Natural killer cell (primary cell): ENCODE data around the gene CTNNA2. TPM values are rescaled to one million over a fixed set of nuclear protein-coding genes. Genes with fewer than 3 reads are reported as not detected.

Experiments used
- ATAC-seq, 3 donors: fragments of 150-1000 bp in 2 of 3; fragments of 200-7000 bp in 1 of 3; cut with Tn5 transposase; 1 replicate in 1 of 3; 2 replicates in 2 of 3; pipeline ENCODE4 v1.10.0; 2021; ENCODE audit warnings: mild to moderate bottlenecking in 2 of 3, moderate library complexity in 2 of 3
- DNase-seq, 2 donors: peaks; one replicate each; pipeline versions ENCODE4 v3.0.0 to v3.0.0-alpha.2; 2013 to 2021; ENCODE audit warnings: mixed read lengths in 1 of 2
- H3K27ac ChIP-seq: one replicate; pipeline ENCODE4 v1.5.1; 2013; ENCODE audit warnings: mild to moderate bottlenecking, low read length
- H3K27me3 ChIP-seq: one replicate; pipeline ENCODE4 v1.6.1; 2013; ENCODE audit warnings: low read length; ENCODE audit not compliant: control insufficient read depth, insufficient read depth
- H3K36me3 ChIP-seq: one replicate; pipeline ENCODE4 v1.6.1; 2013; ENCODE audit warnings: low read length; ENCODE audit not compliant: control insufficient read depth, insufficient read depth
- H3K4me1 ChIP-seq: one replicate; pipeline ENCODE4 v1.6.1; 2013; ENCODE audit warnings: low read length; ENCODE audit not compliant: control insufficient read depth, insufficient read depth
- H3K4me3 ChIP-seq: one replicate; pipeline ENCODE4 v1.5.1; 2013; ENCODE audit warnings: low read length
- H3K9me3 ChIP-seq: one replicate; pipeline ENCODE4 v1.6.1; 2013; ENCODE audit warnings: low read length; ENCODE audit not compliant: control insufficient read depth, insufficient read depth
- H3K27ac Mint-ChIP-seq, 2 donors: one replicate each; pipeline ENCODE4 v1.8.0; 2022; ENCODE audit warnings: mild to moderate bottlenecking in 2 of 2, mixed read lengths in 2 of 2, moderate library complexity in 1 of 2
- H3K27me3 Mint-ChIP-seq, 2 donors: one replicate each; pipeline ENCODE4 v1.8.0; 2022; ENCODE audit warnings: low read depth in 2 of 2, mixed read lengths in 2 of 2
- H3K36me3 Mint-ChIP-seq: one replicate; pipeline ENCODE4 v1.8.0; 2022; ENCODE audit warnings: mixed read lengths
- H3K4me1 Mint-ChIP-seq, 2 donors: one replicate each; pipeline ENCODE4 v1.8.0; 2022; ENCODE audit warnings: mixed read lengths in 2 of 2
- H3K4me3 Mint-ChIP-seq: one replicate; pipeline ENCODE4 v1.8.0; 2022; ENCODE audit warnings: mild to moderate bottlenecking, moderate library complexity, mixed read lengths
- H3K9me3 Mint-ChIP-seq, 2 donors: one replicate each; pipeline ENCODE4 v1.8.0; 2022; ENCODE audit warnings: mixed read lengths in 2 of 2
- WGBS: methylation state at CpG from one replicate; pipeline ENCODE4 v1.1.7; 2013; ENCODE audit warnings: missing lambda C conversion rate; ENCODE audit not compliant: insufficient coverage; 5-methylcytosine and 5-hydroxymethylcytosine counted together
- intact Hi-C: fragments of 100-400 bp; cut with micrococcal nuclease; formaldehyde crosslinking; loops from one replicate; pipeline ENCODE4 v1.14.2; 2022
- total RNA-seq, 4 donors: library from RNA; stranded (reverse); fragments of 120-200 nt in 1 of 4; gene quantifications; one replicate each; pipeline versions ENCODE4 v1.2.3 to v1.2.4, GENCODE V29; 2013 to 2022
- TF ChIP-seq, protein P1 (sequence below): fragments of 200-600 bp; IDR thresholded peaks from one replicate; pipeline ENCODE4 v1.8.0; 2022; ENCODE audit warnings: antibody characterized with exemption

The CTNNA2 gene
- total RNA-seq, 3 donors from 2014 or later (not counting 1 experiment from before 2014, with no cell fraction given): not detected

DNA sequence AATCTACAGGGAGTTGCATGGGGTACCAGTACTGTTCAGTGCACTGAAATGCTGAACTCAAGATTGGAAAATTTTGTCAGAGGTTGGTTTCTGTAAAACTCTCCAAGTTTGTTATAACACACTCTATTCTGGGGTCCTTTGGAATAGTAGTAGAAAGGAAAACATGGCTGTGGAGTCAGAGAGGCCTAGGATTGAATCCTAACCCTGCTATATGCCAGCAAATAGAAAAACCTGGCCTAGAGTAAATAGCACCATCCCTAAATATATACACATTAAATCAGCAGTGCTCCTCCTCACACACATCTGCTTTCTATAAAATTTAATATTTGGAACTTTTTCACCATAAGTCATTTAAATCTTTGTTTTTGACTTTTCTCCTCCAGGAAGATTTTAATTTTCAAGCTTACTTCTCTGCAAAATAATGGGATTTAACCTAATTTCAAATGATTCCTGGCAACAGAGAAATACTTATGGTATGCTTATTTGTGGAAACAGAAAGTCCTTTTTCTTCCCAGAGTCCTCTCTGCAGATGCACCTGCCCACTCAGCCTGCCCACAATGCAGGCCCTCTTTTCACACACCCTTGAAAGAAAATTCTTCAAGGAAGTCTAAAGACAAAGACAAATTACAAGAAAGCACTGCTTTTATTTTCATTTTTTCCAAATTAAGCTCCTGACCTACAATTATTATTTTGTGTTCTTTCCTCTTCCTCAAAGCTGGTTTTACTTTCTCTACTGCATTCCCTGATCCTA lies 989.2 kb downstream of the CTNNA2 start:
- Mint-ChIP-seq H3K36me3 (no peaks in the 10 kb centered on the region), H3K4me1 (no peaks in the 10 kb centered on the region), H3K27ac (no peak overlapping the region), H3K27me3 (no peaks in the 10 kb centered on the region), H3K9me3 (peaks cover 10 to 18% of the 10 kb centered on the region in 2 donors), H3K4me3 (no peak overlapping the region)
- Histone ChIP-seq H3K4me3 (no peak overlapping the region), H3K36me3 (no peaks in the 10 kb centered on the region), H3K27me3 (no peaks in the 10 kb centered on the region), H3K4me1 (no peaks in the 10 kb centered on the region), H3K27ac (no peak overlapping the region), H3K9me3 (peaks cover 13% of the 10 kb centered on the region)
- intact Hi-C loops: no loop called here
- DNase-seq (no peak), ATAC-seq (no peak)
- TF ChIP-seq, protein P1, sequence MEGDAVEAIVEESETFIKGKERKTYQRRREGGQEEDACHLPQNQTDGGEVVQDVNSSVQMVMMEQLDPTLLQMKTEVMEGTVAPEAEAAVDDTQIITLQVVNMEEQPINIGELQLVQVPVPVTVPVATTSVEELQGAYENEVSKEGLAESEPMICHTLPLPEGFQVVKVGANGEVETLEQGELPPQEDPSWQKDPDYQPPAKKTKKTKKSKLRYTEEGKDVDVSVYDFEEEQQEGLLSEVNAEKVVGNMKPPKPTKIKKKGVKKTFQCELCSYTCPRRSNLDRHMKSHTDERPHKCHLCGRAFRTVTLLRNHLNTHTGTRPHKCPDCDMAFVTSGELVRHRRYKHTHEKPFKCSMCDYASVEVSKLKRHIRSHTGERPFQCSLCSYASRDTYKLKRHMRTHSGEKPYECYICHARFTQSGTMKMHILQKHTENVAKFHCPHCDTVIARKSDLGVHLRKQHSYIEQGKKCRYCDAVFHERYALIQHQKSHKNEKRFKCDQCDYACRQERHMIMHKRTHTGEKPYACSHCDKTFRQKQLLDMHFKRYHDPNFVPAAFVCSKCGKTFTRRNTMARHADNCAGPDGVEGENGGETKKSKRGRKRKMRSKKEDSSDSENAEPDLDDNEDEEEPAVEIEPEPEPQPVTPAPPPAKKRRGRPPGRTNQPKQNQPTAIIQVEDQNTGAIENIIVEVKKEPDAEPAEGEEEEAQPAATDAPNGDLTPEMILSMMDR: no peak

DNA sequence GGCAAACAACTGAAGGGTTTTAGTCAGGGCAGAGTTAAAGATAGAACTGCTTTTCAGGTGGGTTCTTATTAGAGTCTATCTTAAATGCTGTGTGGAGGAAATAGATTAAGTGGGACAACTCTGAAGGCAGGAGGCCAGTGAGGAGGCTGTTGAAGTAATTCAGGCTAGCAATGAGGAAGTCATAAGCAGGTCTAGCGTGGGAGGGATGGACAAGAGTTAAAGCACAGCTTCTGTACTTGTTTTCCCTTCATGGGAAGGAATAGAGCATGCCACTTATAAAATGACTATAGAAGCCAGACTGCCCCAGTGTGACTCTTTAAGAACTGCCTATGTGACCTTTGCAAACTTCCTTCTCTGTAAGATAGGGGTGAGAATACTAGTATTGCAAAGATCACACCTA lies 993.7 kb downstream of the CTNNA2 start:
- Mint-ChIP-seq H3K4me1 (no peaks in the 10 kb centered on the region), H3K4me3 (no peak overlapping the region), H3K36me3 (no peaks in the 10 kb centered on the region), H3K27ac (no peak overlapping the region), H3K9me3 (peaks cover 9 to 17% of the 10 kb centered on the region in 2 donors), H3K27me3 (no peaks in the 10 kb centered on the region)
- H3K4me1 ChIP-seq: no peaks in the 10 kb centered on the region
- peaks cover 16% of the 10 kb centered on the region for H3K9me3 ChIP-seq
- no peak overlapping the region for H3K27ac ChIP-seq
- no peaks in the 10 kb centered on the region for H3K27me3 ChIP-seq
- WGBS: 13% methylated on average over 1 of the region's 1 CpG
- DNase-seq (no peak), ATAC-seq (no peak)
- H3K4me3 ChIP-seq: no peak overlapping the region
- intact Hi-C loops: no loop called here
- TF ChIP-seq, protein P1: no peak
- no peaks in the 10 kb centered on the region for H3K36me3 ChIP-seq

DNA sequence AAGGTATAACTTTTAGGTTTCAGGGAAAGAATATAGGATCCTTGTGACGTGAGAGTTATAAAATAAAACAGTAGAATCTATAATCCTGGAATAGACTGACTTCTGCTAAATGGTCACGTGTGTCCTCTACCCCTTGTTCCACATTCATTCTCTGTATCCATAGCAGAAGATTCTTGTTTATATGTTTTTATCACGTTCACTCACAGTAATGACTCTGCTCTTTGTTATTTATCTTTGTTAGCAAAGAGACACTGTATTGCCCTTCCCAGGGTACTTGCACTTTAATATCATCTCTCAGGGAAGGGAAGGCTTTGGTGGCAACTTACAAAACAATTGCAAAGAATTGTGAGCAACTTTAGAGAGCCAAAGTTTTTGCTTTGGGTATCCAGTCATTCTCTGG lies 997.9 kb downstream of the CTNNA2 start:
- H3K4me3 ChIP-seq: no peak overlapping the region
- no peaks in the 10 kb centered on the region for H3K4me1 Mint-ChIP-seq
- peaks cover 4% of the 10 kb centered on the region for H3K9me3 ChIP-seq
- TF ChIP-seq, protein P1: no peak
- no peak overlapping the region for H3K4me3 Mint-ChIP-seq
- H3K9me3 Mint-ChIP-seq: peaks cover 7 to 14% of the 10 kb centered on the region in 2 donors
- no peak overlapping the region for H3K27ac Mint-ChIP-seq
- ATAC-seq (no peak), DNase-seq (no peak)
- intact Hi-C loops: no loop called here
- no peaks in the 10 kb centered on the region for H3K36me3 Mint-ChIP-seq
- H3K36me3 ChIP-seq: no peaks in the 10 kb centered on the region
- no peaks in the 10 kb centered on the region for H3K27me3 ChIP-seq
- WGBS: 88% methylated on average over 3 of the region's 3 CpGs
- no peak overlapping the region for H3K27ac ChIP-seq
- no peaks in the 10 kb centered on the region for H3K27me3 Mint-ChIP-seq
- H3K4me1 ChIP-seq: no peaks in the 10 kb centered on the region

DNA sequence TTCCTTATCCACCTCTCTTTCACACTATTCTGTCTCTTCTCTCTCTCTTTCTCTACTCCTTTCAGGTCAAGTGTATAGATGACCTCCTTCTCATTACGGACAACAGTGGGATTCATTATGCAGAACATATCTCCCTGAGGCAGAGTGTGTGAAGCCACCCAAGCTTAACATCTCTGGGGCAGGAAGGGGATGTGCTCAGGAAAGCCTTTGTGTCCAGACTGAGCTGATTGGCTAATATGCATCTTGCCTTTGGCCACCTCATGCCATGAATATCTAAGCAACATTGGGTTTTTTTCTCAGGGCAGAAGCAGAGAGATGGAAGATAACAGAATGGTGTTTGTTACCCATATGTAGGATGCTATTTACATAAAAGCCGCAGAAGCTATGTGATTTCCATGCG lies 1003.1 kb downstream of the CTNNA2 start:
- Histone ChIP-seq H3K4me3 (no peak overlapping the region), H3K36me3 (no peaks in the 10 kb centered on the region), H3K9me3 (no peaks in the 10 kb centered on the region), H3K27ac (no peak overlapping the region), H3K4me1 (no peaks in the 10 kb centered on the region), H3K27me3 (no peaks in the 10 kb centered on the region)
- Mint-ChIP-seq H3K27me3 (no peaks in the 10 kb centered on the region), H3K4me1 (no peaks in the 10 kb centered on the region), H3K27ac (no peak overlapping the region), H3K9me3 (peaks cover 9 to 11% of the 10 kb centered on the region in 2 donors), H3K4me3 (no peak overlapping the region), H3K36me3 (peaks cover 7% of the 10 kb centered on the region)
- ATAC-seq (no peak), DNase-seq (no peak)
- WGBS: 90% methylated on average over 3 of the region's 3 CpGs
- TF ChIP-seq, protein P1: no peak
- intact Hi-C loops: no loop called here
